Stomach smooth muscle (tissue), 2 donors: Measurements from ENCODE around the gene SFTA2.
"Not testable (repeated sequence)": the region's sequence is repeated elsewhere in the genome, so short reads cannot be mapped to it uniquely, and the experiment has no call there.

Experiments
- H3K27ac ChIP-seq: one replicate; pipeline ENCODE4 v1.7.0; 2013; ENCODE audit warnings: mild to moderate bottlenecking, low read length, inconsistent platforms
- H3K27me3 ChIP-seq, 2 donors: one replicate each; pipeline ENCODE4 v1.7.0; 2013; ENCODE audit warnings: low read length in 2 of 2; ENCODE audit not compliant: insufficient read depth in 2 of 2, control insufficient read depth in 1 of 2
- H3K36me3 ChIP-seq, 2 donors: one replicate each; pipeline ENCODE4 v1.7.0; 2013; ENCODE audit warnings: low read length in 2 of 2; ENCODE audit not compliant: control insufficient read depth in 2 of 2, insufficient read depth in 2 of 2
- H3K4me1 ChIP-seq: one replicate; pipeline ENCODE4 v1.7.0; 2013; ENCODE audit warnings: low read length; ENCODE audit not compliant: control insufficient read depth, insufficient read depth
- H3K4me3 ChIP-seq, 2 donors: one replicate each; pipeline ENCODE4 v1.7.0; 2013; ENCODE audit warnings: low read length in 2 of 2
- H3K9ac ChIP-seq, 2 donors: one replicate each; pipeline ENCODE4 v1.7.0; 2013; ENCODE audit warnings: low read length in 2 of 2, mild to moderate bottlenecking in 1 of 2
- H3K9me3 ChIP-seq, 2 donors: one replicate each; pipeline ENCODE4 v1.7.0; 2013; ENCODE audit warnings: low read length in 2 of 2; ENCODE audit not compliant: control insufficient read depth in 2 of 2
- donor health status: healthy.
- donor health status: Pancreatic carcinoma.

SFTA2 gene

GRCh38 chr6:30913721-30914075 lies 18.3 kb downstream of the SFTA2 start:
- Histone ChIP-seq H3K36me3 (peaks cover 14 to 33% of the 10 kb centered on the region in 2 donors), H3K27ac (peak overlapping the region; percentile 93), H3K4me1 (peaks cover 35% of the 10 kb centered on the region), H3K9me3 (no peaks in the 10 kb centered on the region), H3K4me3 (peak overlapping the region; percentile 34 to 80), H3K27me3 (no peaks in the 10 kb centered on the region), H3K9ac (peak overlapping the region; percentile 55 to 67)

- H3K4me3 ChIP-seq = no peak overlapping the region
- H3K9ac ChIP-seq = no peak overlapping the region
- H3K36me3 ChIP-seq = peaks cover 13 to 31% of the 10 kb centered on the region in 2 donors
Measured at GRCh38 chr6:30912746-30913520, 19.0 kb downstream of the SFTA2 start.

GRCh38 chr6:30910473-30910872 lies 21.5 kb downstream of the SFTA2 start:
- H3K4me3 ChIP-seq, H3K27me3 ChIP-seq, H3K9me3 ChIP-seq, H3K27ac ChIP-seq, H3K9ac ChIP-seq: not testable (repeated sequence)
- H3K36me3 ChIP-seq = peaks cover 13 to 25% of the 10 kb centered on the region in 2 donors
- peaks cover 32% of the 10 kb centered on the region for H3K4me1 ChIP-seq

More at GRCh38 chr6:30912746-30913520, 19.0 kb downstream of the SFTA2 start:
- Histone ChIP-seq H3K27ac (peak overlapping the region; percentile 93), H3K27me3 (no peaks in the 10 kb centered on the region), H3K4me1 (peaks cover 39% of the 10 kb centered on the region), H3K9me3 (no peaks in the 10 kb centered on the region)

GRCh38 chr6:30908700-30909099 lies 23.3 kb downstream of the SFTA2 start:
- H3K27me3 ChIP-seq = no peaks in the 10 kb centered on the region
- H3K9ac ChIP-seq = peak overlapping the region; percentile 85 to 93
- no peaks in the 10 kb centered on the region for H3K9me3 ChIP-seq
- H3K36me3 ChIP-seq = peaks cover 13 to 25% of the 10 kb centered on the region in 2 donors
- H3K4me1 ChIP-seq = peaks cover 18% of the 10 kb centered on the region
- H3K27ac ChIP-seq = no peak overlapping the region
- H3K4me3 ChIP-seq = peak overlapping the region; percentile 82 to 99

- Histone ChIP-seq H3K36me3 (peaks cover 13 to 25% of the 10 kb centered on the region in 2 donors), H3K4me3 (peak within 1 kb of the TSS; percentile 82 to 99), H3K9ac (peak within 1 kb of the TSS; percentile 85 to 93), H3K9me3 (no peaks in the 10 kb centered on the region), H3K27me3 (no peaks in the 10 kb centered on the region), H3K27ac (peak within 1 kb of the TSS; percentile 37), H3K4me1 (peaks cover 13% of the 10 kb centered on the region)
Measured at GRCh38 chr6:30907758-30908591, 24.0 kb downstream of the SFTA2 start, which contains the start of gene GTF2H4. TSS of gene GTF2H4 (plus strand) at chr6:30908207.

GRCh38 chr6:30907290-30907757 lies 24.6 kb downstream of the SFTA2 start:
- not testable (repeated sequence) for H3K27ac ChIP-seq, H3K9me3 ChIP-seq, H3K27me3 ChIP-seq, H3K9ac ChIP-seq
- Histone ChIP-seq H3K36me3 (peaks cover 11 to 22% of the 10 kb centered on the region in 2 donors), H3K4me3 (peak overlapping the region; percentile 50 to 99), H3K4me1 (peaks cover 13% of the 10 kb centered on the region)

- Histone ChIP-seq H3K4me3 (no peak overlapping the region), H3K9ac (no peak overlapping the region), H3K36me3 (peaks cover 11 to 17% of the 10 kb centered on the region in 2 donors), H3K27me3 (no peaks in the 10 kb centered on the region), H3K9me3 (no peaks in the 10 kb centered on the region), H3K4me1 (no peaks in the 10 kb centered on the region), H3K27ac (no peak overlapping the region)
Measured at GRCh38 chr6:30903236-30903635, 28.7 kb downstream of the SFTA2 start.

- Histone ChIP-seq H3K27me3 (no peaks in the 10 kb centered on the region), H3K36me3 (peaks cover 17 to 23% of the 10 kb centered on the region in 2 donors), H3K4me1 (no peaks in the 10 kb centered on the region), H3K27ac (no peak overlapping the region), H3K9ac (no peak overlapping the region), H3K4me3 (no peak overlapping the region), H3K9me3 (no peaks in the 10 kb centered on the region)
Measured at GRCh38 chr6:30902709-30903108, 29.3 kb downstream of the SFTA2 start.

GRCh38 chr6:30902196-30902595 lies 29.8 kb downstream of the SFTA2 start:
- H3K9ac ChIP-seq = not testable (repeated sequence)

GRCh38 chr6:30901436-30901835 lies 30.5 kb downstream of the SFTA2 start:
- Histone ChIP-seq H3K27ac (no peak overlapping the region), H3K4me1 (no peaks in the 10 kb centered on the region), H3K9me3 (no peaks in the 10 kb centered on the region), H3K27me3 (no peaks in the 10 kb centered on the region), H3K9ac (no peak overlapping the region), H3K36me3 (peaks cover 28 to 32% of the 10 kb centered on the region in 2 donors), H3K4me3 (no peak overlapping the region)

More at GRCh38 chr6:30902196-30902595, 29.8 kb downstream of the SFTA2 start:
- H3K27me3 ChIP-seq, H3K4me3 ChIP-seq, H3K27ac ChIP-seq, H3K4me1 ChIP-seq, H3K9me3 ChIP-seq: not testable (repeated sequence)
- peaks cover 22 to 28% of the 10 kb centered on the region in 2 donors for H3K36me3 ChIP-seq
